Fibroblast of peridontal ligament (primary cell): ENCODE measurements around the gene CTDP1.
A peak's percentile ranks its signal among the peaks of the same experiment; 100 is the strongest.

ENCODE experiments used
- DNase-seq: peaks from one replicate; pipeline ENCODE4 v3.0.0-alpha.2; 2010; ENCODE audit errors: extremely low read depth

Gene CTDP1

GRCh38 chr18:79681484-79682387, 2.1 kb downstream of the CTDP1 start:
- DNase-seq: no peak

- DNase-seq: no peak
Measured at GRCh38 chr18:79682481-79682880, 2.9 kb downstream of the CTDP1 start.

GRCh38 chr18:79682894-79683625, 3.5 kb downstream of the CTDP1 start:
- DNase-seq: no peak

- no peak for DNase-seq
Measured at GRCh38 chr18:79683626-79684282, 4.2 kb downstream of the CTDP1 start.

- DNase-seq: no peak
Measured at GRCh38 chr18:79684283-79684631, 4.7 kb downstream of the CTDP1 start.

- no peak for DNase-seq
Measured at GRCh38 chr18:79684787-79685186, 5.2 kb downstream of the CTDP1 start.

GRCh38 chr18:79685281-79685680, 5.7 kb downstream of the CTDP1 start:
- DNase-seq: no peak

- no peak for DNase-seq
Measured at GRCh38 chr18:79685971-79686370, 6.4 kb downstream of the CTDP1 start.

GRCh38 chr18:79687806-79688205, 8.2 kb downstream of the CTDP1 start:
- DNase-seq: peak; percentile 27

GRCh38 chr18:79690071-79690470, 10.5 kb downstream of the CTDP1 start:
- DNase-seq: no peak

- no peak for DNase-seq
Measured at GRCh38 chr18:79690586-79691482, 11.2 kb downstream of the CTDP1 start.

- DNase-seq: no peak
Measured at GRCh38 chr18:79692056-79692455, 12.5 kb downstream of the CTDP1 start.

- DNase-seq: no peak
Measured at GRCh38 chr18:79692886-79693285, 13.3 kb downstream of the CTDP1 start.

- no peak for DNase-seq
Measured at GRCh38 chr18:79693561-79694205, 14.1 kb downstream of the CTDP1 start.

GRCh38 chr18:79694206-79694894, 14.7 kb downstream of the CTDP1 start:
- DNase-seq: peak; percentile 18

- no peak for DNase-seq
Measured at GRCh38 chr18:79694895-79695213, 15.3 kb downstream of the CTDP1 start.

GRCh38 chr18:79695269-79695668, 15.7 kb downstream of the CTDP1 start:
- no peak for DNase-seq

- DNase-seq: no peak
Measured at GRCh38 chr18:79695856-79696850, 16.6 kb downstream of the CTDP1 start.

- no peak for DNase-seq
Measured at GRCh38 chr18:79697178-79697577, 17.6 kb downstream of the CTDP1 start.
